ENCODE data around the gene ALOX5.
"Not testable (repeated sequence)": the region's sequence is repeated elsewhere in the genome, so short reads cannot be mapped to it uniquely, and the experiment has no call there.

The ALOX5 gene

GRCh38 chr10:45373576-45374349, at the start of gene ALOX5:
ALOX5 (plus strand) TSS chr10:45374216; CDS start chr10:45374280, 64 bp downstream.
- peak; percentile 19 for DNase-seq

- DNase-seq, result no peak
Observed at GRCh38 chr10:45325116-45325515, 48.9 kb upstream of the ALOX5 start.

GRCh38 chr10:45326864-45327263, 47.2 kb upstream of the ALOX5 start:
- not testable (repeated sequence) for DNase-seq

GRCh38 chr10:45331824-45332223, 42.2 kb upstream of the ALOX5 start:
- not testable (repeated sequence) for DNase-seq

- DNase-seq, result no peak
Observed at GRCh38 chr10:45339894-45340293, 34.1 kb upstream of the ALOX5 start.

GRCh38 chr10:45340420-45340819, 33.6 kb upstream of the ALOX5 start:
- not testable (repeated sequence) for DNase-seq

GRCh38 chr10:45346652-45347335, 27.2 kb upstream of the ALOX5 start:
- DNase-seq, result not testable (repeated sequence)

- DNase-seq, result not testable (repeated sequence)
Observed at GRCh38 chr10:45347464-45347863, 26.6 kb upstream of the ALOX5 start.

- not testable (repeated sequence) for DNase-seq
Observed at GRCh38 chr10:45348196-45348765, 25.7 kb upstream of the ALOX5 start.

- no peak for DNase-seq
Observed at GRCh38 chr10:45353186-45353585, 20.8 kb upstream of the ALOX5 start.

- DNase-seq, result no peak
Observed at GRCh38 chr10:45354261-45354660, 19.8 kb upstream of the ALOX5 start.

- DNase-seq, result no peak
Observed at GRCh38 chr10:45355494-45355893, 18.5 kb upstream of the ALOX5 start.

- not testable (repeated sequence) for DNase-seq
Observed at GRCh38 chr10:45358961-45359360, 15.1 kb upstream of the ALOX5 start.

GRCh38 chr10:45361983-45362799, 11.8 kb upstream of the ALOX5 start:
- not testable (repeated sequence) for DNase-seq

GRCh38 chr10:45367643-45368042, 6.4 kb upstream of the ALOX5 start:
- not testable (repeated sequence) for DNase-seq

GRCh38 chr10:45368181-45368580, 5.8 kb upstream of the ALOX5 start:
- no peak for DNase-seq

- DNase-seq, result no peak
Observed at GRCh38 chr10:45370202-45370955, 3.6 kb upstream of the ALOX5 start.

- no peak for DNase-seq
Observed at GRCh38 chr10:45371560-45371959, 2.5 kb upstream of the ALOX5 start.

- DNase-seq, result no peak
Observed at GRCh38 chr10:45372251-45372951, 1.6 kb upstream of the ALOX5 start.

GRCh38 chr10:45373003-45373575, 927 bp upstream of the ALOX5 start:
- peak; percentile 13 for DNase-seq

All from activated CD4-positive, alpha-beta T cell treated with anti-CD3 and anti-CD28 coated beads, Interleukin-2, amount 50 U/mL, for 1 hour (primary cell).